ENCODE results near the gene SC5D.

DNA sequence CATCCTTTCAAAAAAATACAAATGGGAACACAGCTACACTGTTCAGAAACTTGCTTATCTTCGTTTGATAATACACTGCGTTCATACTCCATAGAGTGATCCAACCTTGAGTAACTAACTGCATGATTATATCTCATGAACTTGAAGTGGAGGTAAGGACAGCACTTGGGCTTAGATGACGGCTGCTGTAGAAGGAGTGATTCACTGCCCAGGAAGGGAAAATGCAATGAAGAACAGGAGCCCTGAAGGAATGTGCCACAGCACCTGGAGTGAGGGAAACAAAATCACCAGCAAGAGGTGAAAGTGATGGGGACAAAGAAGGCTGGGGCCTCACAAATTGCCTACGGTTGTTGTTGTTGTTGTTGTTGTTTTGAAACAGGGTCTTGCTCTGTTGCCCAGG, 44.1 kb upstream of the SC5D start:
- TF ChIP-seq, protein P1, sequence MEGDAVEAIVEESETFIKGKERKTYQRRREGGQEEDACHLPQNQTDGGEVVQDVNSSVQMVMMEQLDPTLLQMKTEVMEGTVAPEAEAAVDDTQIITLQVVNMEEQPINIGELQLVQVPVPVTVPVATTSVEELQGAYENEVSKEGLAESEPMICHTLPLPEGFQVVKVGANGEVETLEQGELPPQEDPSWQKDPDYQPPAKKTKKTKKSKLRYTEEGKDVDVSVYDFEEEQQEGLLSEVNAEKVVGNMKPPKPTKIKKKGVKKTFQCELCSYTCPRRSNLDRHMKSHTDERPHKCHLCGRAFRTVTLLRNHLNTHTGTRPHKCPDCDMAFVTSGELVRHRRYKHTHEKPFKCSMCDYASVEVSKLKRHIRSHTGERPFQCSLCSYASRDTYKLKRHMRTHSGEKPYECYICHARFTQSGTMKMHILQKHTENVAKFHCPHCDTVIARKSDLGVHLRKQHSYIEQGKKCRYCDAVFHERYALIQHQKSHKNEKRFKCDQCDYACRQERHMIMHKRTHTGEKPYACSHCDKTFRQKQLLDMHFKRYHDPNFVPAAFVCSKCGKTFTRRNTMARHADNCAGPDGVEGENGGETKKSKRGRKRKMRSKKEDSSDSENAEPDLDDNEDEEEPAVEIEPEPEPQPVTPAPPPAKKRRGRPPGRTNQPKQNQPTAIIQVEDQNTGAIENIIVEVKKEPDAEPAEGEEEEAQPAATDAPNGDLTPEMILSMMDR (IDR thresholded peaks at IDR 0.05), result no peak
- TF ChIP-seq POLR2A (IDR thresholded peaks at IDR 0.05), result no peak
- no peak for TF ChIP-seq POLR2AphosphoS5 (IDR thresholded peaks at IDR 0.05)
